ENCODE measurements around the gene C6orf52. TPM values are rescaled to one million over a fixed set of nuclear protein-coding genes. Genes with fewer than 3 reads are reported as not detected.
"Not testable (repeated sequence)": the region's sequence is repeated elsewhere in the genome, so short reads cannot be mapped to it uniquely, and the experiment has no call there.

Gene C6orf52
- total RNA-seq, 1 donor from 2014 or later, result 3.5 TPM

- peak overlapping the region; percentile 97 for H3K27ac Mint-ChIP-seq
- H3K27me3 Mint-ChIP-seq, result no peaks in the 10 kb centered on the region
- no peaks in the 10 kb centered on the region for H3K9me3 Mint-ChIP-seq (ENCODE audit: low read depth)
- H3K36me3 Mint-ChIP-seq (ENCODE audit: insufficient read depth), result peaks cover 8% of the 10 kb centered on the region
- H3K4me1 Mint-ChIP-seq (ENCODE audit: low read depth), result peaks cover 26% of the 10 kb centered on the region
- TF ChIP-seq CTCF (IDR thresholded peaks at IDR 0.05; ENCODE audit: unreplicated experiment), result no peak
- no peak for DNase-seq (ENCODE audit: low spot score, unreplicated experiment)
- H3K4me3 Mint-ChIP-seq (ENCODE audit: low read depth), result peak overlapping the region; percentile 86
These were observed 29.1 kb upstream of the C6orf52 start for GRCh38 chr6:10723567-10723881.

GRCh38 chr6:10722820-10723566 lies 28.6 kb upstream of the C6orf52 start, which contains the start of gene TMEM14C:
Gene TMEM14C (plus strand): TSS chr6:10723070. CDS start chr6:10724614, 1,544 bp downstream.
- peak; percentile 90 for DNase-seq (ENCODE audit: low spot score, unreplicated experiment)
- Mint-ChIP-seq H3K4me1 (ENCODE audit: low read depth) (peaks cover 26% of the 10 kb centered on the region), H3K27ac (peak within 1 kb of the TSS; percentile 97), H3K36me3 (ENCODE audit: insufficient read depth) (peaks cover 8% of the 10 kb centered on the region), H3K27me3 (no peaks in the 10 kb centered on the region), H3K4me3 (ENCODE audit: low read depth) (peak within 1 kb of the TSS; percentile 86), H3K9me3 (ENCODE audit: low read depth) (no peaks in the 10 kb centered on the region)
- no peak for TF ChIP-seq CTCF (IDR thresholded peaks at IDR 0.05; ENCODE audit: unreplicated experiment)

GRCh38 chr6:10722570-10722819 lies 28.1 kb upstream of the C6orf52 start:
- Mint-ChIP-seq H3K9me3 (ENCODE audit: low read depth) (no peaks in the 10 kb centered on the region), H3K4me1 (ENCODE audit: low read depth) (peaks cover 26% of the 10 kb centered on the region), H3K4me3 (ENCODE audit: low read depth) (peak overlapping the region; percentile 86), H3K27me3 (no peaks in the 10 kb centered on the region), H3K27ac (peak overlapping the region; percentile 97), H3K36me3 (ENCODE audit: insufficient read depth) (peaks cover 4% of the 10 kb centered on the region)
- TF ChIP-seq CTCF (IDR thresholded peaks at IDR 0.05; ENCODE audit: unreplicated experiment), result no peak
- DNase-seq (ENCODE audit: low spot score, unreplicated experiment), result no peak

GRCh38 chr6:10721850-10722569 lies 27.6 kb upstream of the C6orf52 start:
- Mint-ChIP-seq H3K27me3 (no peaks in the 10 kb centered on the region), H3K36me3 (ENCODE audit: insufficient read depth) (peaks cover 2% of the 10 kb centered on the region), H3K4me1 (ENCODE audit: low read depth) (peaks cover 26% of the 10 kb centered on the region), H3K27ac (peak overlapping the region; percentile 97), H3K9me3 (ENCODE audit: low read depth) (no peaks in the 10 kb centered on the region), H3K4me3 (ENCODE audit: low read depth) (peak overlapping the region; percentile 86)
- DNase-seq (ENCODE audit: low spot score, unreplicated experiment), result no peak
- no peak for TF ChIP-seq CTCF (IDR thresholded peaks at IDR 0.05; ENCODE audit: unreplicated experiment)

- H3K27ac Mint-ChIP-seq, result not testable (repeated sequence)
These were observed 26.8 kb upstream of the C6orf52 start for GRCh38 chr6:10720960-10721849.

More at GRCh38 chr6:10720960-10721849, 26.8 kb upstream of the C6orf52 start:
- Mint-ChIP-seq H3K4me3 (ENCODE audit: low read depth) (peak overlapping the region; percentile 86), H3K4me1 (ENCODE audit: low read depth) (peaks cover 26% of the 10 kb centered on the region)
- H3K36me3 Mint-ChIP-seq (ENCODE audit: insufficient read depth); H3K27me3 Mint-ChIP-seq; H3K9me3 Mint-ChIP-seq (ENCODE audit: low read depth); DNase-seq (ENCODE audit: low spot score, unreplicated experiment): not testable (repeated sequence)

Data from progenitor cell of endocrine pancreas (in vitro differentiated cells).